HCT116 (cell line): ENCODE measurements around the gene ALDH2. TPM values are rescaled to one million over a fixed set of nuclear protein-coding genes. Genes with fewer than 3 reads are reported as not detected.
"Not testable (repeated sequence)": the region's sequence is repeated elsewhere in the genome, so short reads cannot be mapped to it uniquely, and the experiment has no call there.

ENCODE experiments used
- ATAC-seq: fragments of 200-7000 bp; cut with Tn5 transposase; 2 replicates; pipeline ENCODE4 v1.9.1; 2020; ENCODE audit warnings: mild to moderate bottlenecking, moderate library complexity
- BruUV-seq: library from RNA; stranded (reverse); fragments of 400-500 nt; replicated peaks from 2 replicates; lab custom pipeline; 2021; lab: Mats Ljungman, UMichigan
- CTCF ChIA-PET: fragments of 300-600 bp; sonication (Branson Sonifier 250); formaldehyde crosslinking; loops from one replicate; lab custom pipeline; 2021; ENCODE audit warnings: antibody characterized with exemption; lab: Charles Lee
- POLR2A ChIA-PET: fragments of 300-600, 350-600 bp; sonication (Branson Sonifier 250); formaldehyde crosslinking; loops from one replicate; lab custom pipeline; 2021; ENCODE audit warnings: antibody characterized with exemption; lab: Charles Lee
- RAD21 ChIA-PET, 2 experiments: fragments of 300-600 bp; sonication (Branson Sonifier 250); formaldehyde crosslinking; loops; one replicate each; lab custom pipeline; 2023; ENCODE audit warnings: low total read pairs in 2 of 2; ENCODE audit not compliant: uncharacterized antibody in 2 of 2, unreplicated experiment in 2 of 2, low non-redundant PET in 1 of 2; lab: Charles Lee
- DNase-seq: peaks from one replicate; pipeline ENCODE4 v3.0.0-alpha.2; 2010; ENCODE audit warnings: low read depth, low spot score
- H2AFZ ChIP-seq: fragments of 200-600 bp; shearing (Covaris generic), sonication (generic); 2 replicates; pipeline ENCODE4 v1.6.1; 2017; ENCODE audit warnings: low read depth, mixed run types, mixed read lengths, antibody characterized with exemption, low read length; ENCODE audit not compliant: poor library complexity, severe bottlenecking
- H3K27ac ChIP-seq: 2 replicates; pipeline ENCODE4 v1.5.1; 2012; ENCODE audit warnings: low read depth, low read length
- H3K27me3 ChIP-seq: fragments of 200-600 bp; sonication (generic); 2 replicates; pipeline ENCODE4 v1.6.1; 2016; ENCODE audit warnings: mixed run types, low read length, mixed read lengths; ENCODE audit not compliant: insufficient read depth
- H3K36me3 ChIP-seq, 2 experiments: fragments of 200-500 bp in 1 of 2; fragments of 200-600 bp in 1 of 2; sonication (Bioruptor generic) in 1 of 2; sonication (generic) in 1 of 2; 2 replicates each; pipeline versions ENCODE4 v1.5.1 to v1.6.1; 2014 to 2016; ENCODE audit warnings: low read length in 2 of 2, inconsistent platforms in 1 of 2, mixed read lengths in 1 of 2, mixed run types in 1 of 2; ENCODE audit not compliant: insufficient read depth in 2 of 2, control insufficient read depth in 1 of 2
- H3K4me1 ChIP-seq, 2 experiments: fragments of 200-600 bp in 1 of 2; sonication (generic) in 1 of 2; 2 replicates each; pipeline versions ENCODE4 v1.5.1 to v1.6.1; 2012 to 2017; ENCODE audit warnings: low read length in 2 of 2, inconsistent platforms in 1 of 2, mild to moderate bottlenecking in 1 of 2, mixed read lengths in 1 of 2, mixed run types in 1 of 2, moderate library complexity in 1 of 2; ENCODE audit not compliant: insufficient read depth in 2 of 2, control insufficient read depth in 1 of 2
- H3K4me2 ChIP-seq: fragments of 200-600 bp; sonication (generic); 2 replicates; pipeline ENCODE4 v1.6.1; 2017; ENCODE audit warnings: mixed run types, low read length, mixed read lengths
- H3K4me3 ChIP-seq, 2 experiments: fragments of 200-600 bp in 1 of 2; sonication (generic) in 1 of 2; replicated peaks in 1 of 2; 2 replicates each; pipeline ENCODE4 v1.5.1; 2011 to 2016; ENCODE audit warnings: low read length in 2 of 2, control low read depth in 1 of 2, low read depth in 1 of 2, mild to moderate bottlenecking in 1 of 2, mixed read lengths in 1 of 2, mixed run types in 1 of 2
- H3K79me2 ChIP-seq: fragments of 200-600 bp; sonication (generic); 2 replicates; pipeline ENCODE4 v1.6.1; 2017; ENCODE audit warnings: mild to moderate bottlenecking, mixed run types, low read length, moderate library complexity, mixed read lengths; ENCODE audit not compliant: insufficient read depth
- H3K9ac ChIP-seq: fragments of 200-600 bp; sonication (generic); 2 replicates; pipeline ENCODE4 v1.6.1; 2016; ENCODE audit warnings: low read length, mixed read lengths
- H3K9me2 ChIP-seq: fragments of 200-600 bp; sonication (generic), shearing (Covaris generic); 2 replicates; pipeline ENCODE4 v1.6.1; 2017; ENCODE audit warnings: mixed run types, mild to moderate bottlenecking, moderate library complexity; ENCODE audit not compliant: insufficient read depth
- H3K9me3 ChIP-seq, 2 experiments: fragments of 200-500 bp in 1 of 2; fragments of 200-600 bp in 1 of 2; sonication (Bioruptor generic) in 1 of 2; sonication (generic) in 1 of 2; 2 replicates each; pipeline ENCODE4 v1.6.1; 2014 to 2017; ENCODE audit warnings: low read length in 2 of 2, mixed read lengths in 2 of 2, inconsistent platforms in 1 of 2, low read depth in 1 of 2, mild to moderate bottlenecking in 1 of 2, mixed run types in 1 of 2, moderate library complexity in 1 of 2; ENCODE audit not compliant: control insufficient read depth in 1 of 2, insufficient read depth in 1 of 2
- H4K20me1 ChIP-seq: fragments of 200-600 bp; sonication (generic), shearing (Covaris generic); 2 replicates; pipeline ENCODE4 v1.6.1; 2017; ENCODE audit warnings: mixed run types, mild to moderate bottlenecking, moderate library complexity; ENCODE audit not compliant: insufficient read depth
- YY1 ChIP-seq: IDR thresholded peaks from 2 replicates; pipeline ENCODE4 v1.6.1; 2011; ENCODE audit warnings: low read length, low read depth, moderate library complexity, mild to moderate bottlenecking; ENCODE audit not compliant: insufficient replicate concordance; ENCODE audit errors: extremely low read depth
- intact Hi-C: fragments of 100-400 bp; cut with micrococcal nuclease; formaldehyde crosslinking; loops from 2 replicates; pipeline ENCODE4 v1.10.0; 2022
- total RNA-seq: library from RNA; stranded (reverse); gene quantifications from one replicate; pipeline ENCODE4 v1.2.1, GENCODE V29; 2021; ENCODE audit not compliant: unreplicated experiment
- TF ChIP-seq, protein P1 (sequence below): IDR thresholded peaks from 2 replicates; pipeline ENCODE4 v1.6.1; 2012

ALDH2 gene
- total RNA-seq, 1 experiment from 2014 or later, result 32.9 TPM

GRCh38 chr12:111834740-111835386 lies 68.1 kb downstream of the ALDH2 start:
- ATAC-seq, result peak; percentile 62
- RAD21 ChIA-PET, H4K20me1 ChIP-seq, H3K4me1 ChIP-seq, H3K27me3 ChIP-seq, H3K36me3 ChIP-seq, intact Hi-C loops, POLR2A ChIA-PET, H3K79me2 ChIP-seq, BruUV-seq, H3K9me3 ChIP-seq, H3K9me2 ChIP-seq, DNase-seq, H2AFZ ChIP-seq: not testable (repeated sequence)
- peak overlapping the region; percentile 34; the same call in 1 of the 2 replicates for H3K27ac ChIP-seq
- TF ChIP-seq, protein P1, sequence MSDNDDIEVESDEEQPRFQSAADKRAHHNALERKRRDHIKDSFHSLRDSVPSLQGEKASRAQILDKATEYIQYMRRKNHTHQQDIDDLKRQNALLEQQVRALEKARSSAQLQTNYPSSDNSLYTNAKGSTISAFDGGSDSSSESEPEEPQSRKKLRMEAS, result 0 out of 2 replicates have a peak, but pooled peaks have one; percentile 37
- peak; percentile 32 for TF ChIP-seq YY1
- peak overlapping the region; percentile 35 to 43 for H3K4me3 ChIP-seq
- peak overlapping the region; percentile 39; the same call in 1 of the 2 replicates for H3K9ac ChIP-seq
- peak overlapping the region; percentile 64 for H3K4me2 ChIP-seq
- CTCF ChIA-PET, result interaction anchor here (0.8 kb wide), 1 partner anchor 22 kb away, joined by 4 read pairs; no protein-coding TSS in a partner anchor

DNA sequence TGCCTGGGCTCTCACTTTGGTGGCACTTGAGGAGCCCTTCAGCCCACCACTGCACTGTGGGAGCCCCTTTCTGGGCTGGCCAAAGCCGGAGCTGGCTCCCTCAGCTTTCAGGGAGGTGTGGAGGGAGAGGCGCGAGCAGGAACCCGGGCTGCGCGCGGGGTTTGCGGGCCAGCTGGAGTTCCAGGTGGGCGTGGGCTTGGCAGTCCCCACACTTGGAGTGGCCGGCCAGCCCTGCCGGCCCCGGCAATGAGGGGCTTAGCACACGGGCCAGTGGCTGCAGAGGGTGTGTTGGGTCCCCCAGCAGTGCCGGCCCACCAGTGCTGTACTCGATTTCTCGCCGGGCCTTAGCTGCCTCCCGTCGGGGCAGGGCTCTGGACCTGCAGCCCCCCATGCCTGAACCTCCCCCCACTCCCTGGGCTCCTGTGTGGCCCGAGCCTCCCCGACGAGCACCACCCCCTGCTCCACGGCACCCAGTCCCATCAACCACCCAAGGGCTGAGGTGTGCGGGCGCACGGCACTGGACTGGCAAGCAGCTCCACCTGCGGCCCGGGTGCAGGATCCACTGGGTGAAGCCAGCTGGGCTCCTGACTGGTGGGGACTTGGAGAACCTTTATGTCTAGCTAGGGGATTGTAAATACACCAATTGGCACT lies 68.9 kb downstream of the ALDH2 start:
- H3K27me3 ChIP-seq, H3K9me2 ChIP-seq, H3K4me3 ChIP-seq, H3K9ac ChIP-seq, H3K9me3 ChIP-seq, H3K36me3 ChIP-seq, POLR2A ChIA-PET, H4K20me1 ChIP-seq, intact Hi-C loops, DNase-seq, H2AFZ ChIP-seq, BruUV-seq, CTCF ChIA-PET, RAD21 ChIA-PET: not testable (repeated sequence)
- Histone ChIP-seq H3K79me2 (peaks cover 12% of the 10 kb centered on the region), H3K4me2 (peak overlapping the region; percentile 64), H3K27ac (peak overlapping the region; percentile 34; the same call in 1 of the 2 replicates), H3K4me1 (peaks cover 0 to 15% of the 10 kb centered on the region in 2 experiments; a peak in 2 of 4 replicates)
- ATAC-seq, result peak; percentile 32; the same call in 1 of the 2 replicates
